ENCODE measurements around the gene EPC1.

The EPC1 gene

DNA sequence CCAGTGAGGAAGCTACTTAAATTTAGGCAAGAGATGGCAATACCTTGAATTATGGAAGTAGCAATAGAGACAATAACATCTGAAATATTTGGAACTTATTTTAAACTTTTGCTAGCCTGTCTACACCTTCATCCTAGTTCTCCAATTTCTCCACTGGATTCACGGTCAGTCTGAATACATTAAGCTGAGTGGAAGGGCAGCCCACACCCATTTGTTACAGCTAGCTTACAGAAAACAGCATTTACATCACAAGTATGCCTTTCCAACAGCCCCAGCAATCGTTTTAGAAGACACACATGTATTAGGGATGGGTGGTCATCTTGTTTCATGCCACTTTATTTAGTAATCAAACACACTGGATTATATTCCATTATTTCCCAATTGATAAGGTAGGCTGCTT, 16.7 kb downstream of the EPC1 start:
- peak; percentile 44 for FAIRE-seq
- TF ChIP-seq POLR2A (IDR thresholded peaks at IDR 0.05; ENCODE audit: low read depth, low read length) (no peak), POLR2AphosphoS5 (IDR thresholded peaks at IDR 0.05; ENCODE audit: low read depth, low read length) (no peak), TAF1 (IDR thresholded peaks at IDR 0.05; ENCODE audit: borderline replicate concordance, low read depth, low read length) (no peak)
- no peak for DNase-seq (ENCODE audit: insufficient read length)

DNA sequence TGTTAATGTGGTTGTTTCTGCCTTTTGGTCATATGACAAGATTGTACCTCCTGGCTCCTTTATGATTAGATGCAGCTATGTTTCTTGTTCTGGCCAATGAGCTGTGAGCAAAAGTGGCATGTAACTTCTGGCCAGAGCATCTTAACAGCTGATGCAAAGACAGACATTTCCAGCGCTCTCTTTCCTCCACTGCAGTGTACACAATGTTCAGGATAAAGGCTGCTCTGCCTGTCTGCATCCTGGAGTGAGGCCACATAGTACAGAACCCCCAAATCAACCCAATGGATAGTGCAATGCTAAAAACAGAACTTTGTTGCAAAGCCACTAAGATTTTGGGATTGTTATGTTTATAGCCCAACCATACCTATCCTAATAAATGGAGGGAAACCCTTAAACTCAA, 17.9 kb downstream of the EPC1 start:
- DNase-seq (ENCODE audit: insufficient read length) (no peak), FAIRE-seq (no peak)
- no peak for TF ChIP-seq POLR2A (IDR thresholded peaks at IDR 0.05; ENCODE audit: low read depth, low read length)
- TF ChIP-seq POLR2AphosphoS5 (IDR thresholded peaks at IDR 0.05; ENCODE audit: low read depth, low read length), result no peak
- no peak for TF ChIP-seq TAF1 (IDR thresholded peaks at IDR 0.05; ENCODE audit: borderline replicate concordance, low read depth, low read length)

DNA sequence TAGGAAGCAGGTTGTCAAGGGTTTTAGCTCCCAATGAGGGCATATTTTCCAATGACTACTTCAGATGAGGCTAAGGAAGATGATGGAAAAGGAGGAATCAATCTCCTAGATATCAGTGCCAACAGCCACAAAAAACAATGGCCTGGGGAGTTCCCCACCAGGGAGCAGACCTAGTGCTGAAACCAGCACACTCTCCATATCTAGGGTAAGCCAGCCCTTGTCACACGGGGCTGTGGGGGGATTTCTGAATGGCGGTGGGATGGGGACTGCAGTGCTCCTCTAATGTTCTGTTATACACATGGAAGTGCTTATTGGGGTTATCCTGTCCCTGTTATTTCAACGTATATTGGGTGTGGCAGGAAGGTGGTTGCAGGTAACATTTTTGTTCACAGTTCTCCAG, 18.5 kb downstream of the EPC1 start:
- TF ChIP-seq POLR2AphosphoS5 (IDR thresholded peaks at IDR 0.05; ENCODE audit: low read depth, low read length), result no peak
- no peak for TF ChIP-seq TAF1 (IDR thresholded peaks at IDR 0.05; ENCODE audit: borderline replicate concordance, low read depth, low read length)
- TF ChIP-seq POLR2A (IDR thresholded peaks at IDR 0.05; ENCODE audit: low read depth, low read length), result no peak
- DNase-seq (ENCODE audit: insufficient read length) (no peak), FAIRE-seq (peak; percentile 68)

DNA sequence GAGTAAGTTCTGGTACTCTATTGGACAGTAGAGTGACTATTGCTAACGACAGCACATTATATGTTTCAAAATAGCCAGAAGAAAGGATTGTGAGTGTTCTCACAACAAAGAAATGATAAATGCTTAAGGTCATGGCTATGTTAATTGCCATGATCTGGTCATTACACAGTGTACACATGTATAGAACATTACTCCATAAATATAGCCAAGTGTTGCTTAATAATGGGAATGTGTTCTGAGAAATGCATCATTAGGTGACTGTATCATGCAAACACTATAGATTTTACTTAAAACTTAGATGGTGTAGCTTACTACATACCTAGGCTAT, 19.6 kb downstream of the EPC1 start:
- DNase-seq (ENCODE audit: insufficient read length) (no peak), FAIRE-seq (peak; percentile 78)
- TF ChIP-seq TAF1 (IDR thresholded peaks at IDR 0.05; ENCODE audit: borderline replicate concordance, low read depth, low read length) (no peak), POLR2A (IDR thresholded peaks at IDR 0.05; ENCODE audit: low read depth, low read length) (no peak), POLR2AphosphoS5 (IDR thresholded peaks at IDR 0.05; ENCODE audit: low read depth, low read length) (no peak)

DNA sequence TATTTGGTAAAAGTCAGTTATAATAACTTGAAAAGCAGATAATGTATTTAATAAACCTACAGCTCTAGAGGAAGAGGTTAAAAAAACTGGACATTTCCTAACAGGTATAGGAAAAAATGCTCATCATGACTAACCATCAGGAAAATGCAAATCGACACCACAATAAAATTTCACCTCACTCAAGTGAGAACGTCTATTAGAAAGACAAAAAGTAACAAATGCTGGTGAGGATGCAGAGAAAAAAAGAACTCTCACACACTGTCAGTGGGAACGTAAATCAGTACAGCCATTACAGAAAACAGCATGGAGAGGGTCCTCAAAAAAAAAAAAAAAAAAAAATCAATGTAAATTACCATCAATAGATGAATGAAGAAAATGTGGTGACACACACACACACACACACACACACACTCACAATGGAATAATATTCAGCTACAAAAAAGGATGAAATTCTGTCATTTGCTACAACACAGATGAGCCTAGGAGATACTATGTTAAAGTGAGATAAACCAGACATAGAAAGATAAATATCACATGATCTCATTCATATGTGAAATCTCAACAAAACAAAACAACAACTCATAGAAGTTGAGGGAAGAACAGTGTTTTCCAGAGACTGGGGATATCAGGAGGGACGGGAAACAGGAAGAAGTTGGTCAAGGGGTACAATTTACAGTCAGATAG, 20.1 kb downstream of the EPC1 start:
- no peak for DNase-seq (ENCODE audit: insufficient read length)
- TF ChIP-seq POLR2AphosphoS5 (IDR thresholded peaks at IDR 0.05; ENCODE audit: low read depth, low read length) (no peak), TAF1 (IDR thresholded peaks at IDR 0.05; ENCODE audit: borderline replicate concordance, low read depth, low read length) (no peak), POLR2A (IDR thresholded peaks at IDR 0.05; ENCODE audit: low read depth, low read length) (no peak)
- no peak for FAIRE-seq

DNA sequence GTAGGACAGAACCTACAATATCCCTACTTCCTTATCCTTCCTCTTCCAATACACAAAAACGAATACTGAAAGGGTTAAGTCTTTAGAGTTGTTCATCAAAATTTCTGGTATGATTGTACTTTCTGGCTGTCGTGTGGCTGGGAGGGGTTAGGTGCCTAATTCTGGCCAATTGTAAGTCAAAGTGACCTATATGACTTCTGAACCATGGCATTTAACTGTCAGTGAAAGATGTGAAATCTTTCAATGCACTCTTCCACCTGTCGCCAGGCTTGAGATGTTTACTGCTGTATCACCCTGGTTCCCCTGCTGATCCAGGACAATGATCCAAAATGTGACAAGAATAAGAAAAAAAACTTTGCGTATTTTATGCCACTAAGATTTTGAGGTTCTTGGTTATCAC, 20.8 kb downstream of the EPC1 start:
- FAIRE-seq, result peak; percentile 50
- TF ChIP-seq POLR2A (IDR thresholded peaks at IDR 0.05; ENCODE audit: low read depth, low read length) (no peak), POLR2AphosphoS5 (IDR thresholded peaks at IDR 0.05; ENCODE audit: low read depth, low read length) (no peak), TAF1 (IDR thresholded peaks at IDR 0.05; ENCODE audit: borderline replicate concordance, low read depth, low read length) (no peak)
- DNase-seq (ENCODE audit: insufficient read length), result no peak

DNA sequence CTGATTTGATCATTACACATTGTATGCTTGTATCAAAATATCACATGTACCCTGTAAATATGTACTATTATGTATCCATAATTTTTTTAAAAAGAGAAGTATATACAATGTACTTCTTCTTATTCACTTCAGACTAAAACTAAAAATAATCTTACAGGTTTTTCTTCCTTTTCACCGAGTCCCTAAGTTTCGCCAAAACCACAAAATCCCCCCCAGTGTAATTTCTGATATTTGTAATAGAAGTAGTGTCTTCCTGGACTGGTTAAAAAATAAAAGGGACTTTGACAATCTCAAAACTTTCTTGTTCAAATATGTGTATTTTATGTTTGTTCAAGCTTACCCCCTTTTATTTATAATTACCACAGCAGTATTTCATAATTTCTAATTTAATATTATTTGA, 23.9 kb downstream of the EPC1 start:
- DNase-seq (ENCODE audit: insufficient read length), result no peak
- TF ChIP-seq POLR2A (IDR thresholded peaks at IDR 0.05; ENCODE audit: low read depth, low read length) (no peak), POLR2AphosphoS5 (IDR thresholded peaks at IDR 0.05; ENCODE audit: low read depth, low read length) (no peak), TAF1 (IDR thresholded peaks at IDR 0.05; ENCODE audit: borderline replicate concordance, low read depth, low read length) (no peak)
- no peak for FAIRE-seq

DNA sequence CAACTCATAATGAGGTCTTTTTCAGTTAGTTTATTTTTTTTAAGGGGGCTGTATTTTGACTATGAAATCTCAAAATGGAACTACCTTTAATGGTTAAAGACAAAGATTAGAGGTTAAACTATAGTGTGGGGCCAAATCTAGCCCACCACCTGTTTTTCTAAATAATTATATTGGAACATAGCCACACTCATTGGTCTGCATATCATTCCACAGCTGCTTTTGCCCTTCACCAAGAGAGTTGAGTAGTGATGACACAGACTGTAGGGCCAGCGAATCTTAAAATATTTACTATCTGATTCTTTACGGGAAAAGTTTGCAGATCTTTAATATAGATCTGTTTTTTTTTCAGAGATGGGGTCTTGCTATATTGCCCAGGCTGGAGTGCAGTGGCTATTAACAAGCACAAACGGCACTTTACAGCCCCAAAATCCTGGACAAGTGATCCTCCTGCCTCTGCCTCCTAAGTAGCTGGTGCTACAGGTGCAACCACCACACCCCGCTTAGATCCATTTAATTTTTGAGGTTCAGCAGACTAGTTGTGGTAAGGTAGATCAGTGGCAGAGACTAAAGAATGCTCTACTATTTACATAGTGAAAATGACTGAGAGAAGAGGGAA, 25.8 kb downstream of the EPC1 start:
- DNase-seq (ENCODE audit: insufficient read length) (no peak), FAIRE-seq (peak; percentile 75)
- TF ChIP-seq TAF1 (IDR thresholded peaks at IDR 0.05; ENCODE audit: borderline replicate concordance, low read depth, low read length), result no peak
- TF ChIP-seq POLR2A (IDR thresholded peaks at IDR 0.05; ENCODE audit: low read depth, low read length), result no peak
- TF ChIP-seq POLR2AphosphoS5 (IDR thresholded peaks at IDR 0.05; ENCODE audit: low read depth, low read length), result no peak

DNA sequence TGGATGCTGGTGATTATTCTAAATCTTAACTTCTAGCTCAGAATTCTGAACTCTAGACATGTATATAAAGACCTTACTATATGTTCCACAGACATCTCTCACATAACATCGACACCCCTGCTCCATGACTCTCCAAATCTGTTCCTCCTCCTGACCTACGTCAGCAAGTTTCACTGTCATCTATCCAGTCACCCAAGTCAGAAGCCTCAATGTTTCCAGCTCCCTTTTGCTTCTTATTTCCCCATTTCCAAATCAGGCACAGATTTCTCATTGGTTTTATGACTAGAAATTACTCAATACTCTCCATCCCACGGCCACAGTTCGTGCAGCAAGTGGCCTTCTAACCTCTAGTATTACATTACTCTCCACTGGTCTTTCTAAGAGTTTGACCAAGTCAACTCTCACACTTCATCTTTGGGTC, 28.5 kb downstream of the EPC1 start:
- 0 out of 2 replicates have a peak, but pooled peaks have one; percentile 3 for TF ChIP-seq TAF1 (IDR thresholded peaks at IDR 0.05; ENCODE audit: borderline replicate concordance, low read depth, low read length)
- no peak; the same call in 1 of the 2 replicates for TF ChIP-seq POLR2A (IDR thresholded peaks at IDR 0.05; ENCODE audit: low read depth, low read length)
- DNase-seq (ENCODE audit: insufficient read length) (peak; percentile 6), FAIRE-seq (peak; percentile 91)

DNA sequence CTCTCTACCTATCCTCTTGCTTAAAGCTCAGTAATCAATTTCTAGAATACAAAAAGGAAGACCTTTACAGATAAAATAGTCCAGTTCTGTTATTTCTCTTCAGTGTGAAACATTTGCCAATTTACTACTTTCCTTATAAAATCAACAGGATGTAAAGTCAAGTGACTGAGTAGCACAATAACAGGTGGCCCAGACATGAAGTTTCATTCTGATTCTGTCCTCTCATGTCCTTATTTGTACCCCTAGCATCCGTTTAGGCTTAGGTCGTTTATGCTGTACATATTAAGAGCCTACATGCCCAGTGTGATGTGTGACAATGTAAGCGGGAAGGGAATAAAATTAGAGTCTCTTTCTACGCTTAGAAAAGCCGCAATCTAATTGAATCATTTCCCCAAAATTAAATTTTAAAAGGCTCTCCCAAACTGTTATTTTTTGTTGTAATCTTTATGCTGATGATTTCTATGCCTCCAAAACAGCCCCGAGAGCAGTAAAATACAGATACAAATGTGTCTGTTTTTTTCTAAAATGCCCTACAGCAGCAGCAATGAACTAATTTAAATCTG, 29.1 kb downstream of the EPC1 start:
- peak; percentile 22 for DNase-seq (ENCODE audit: insufficient read length)
- 0 out of 2 replicates have a peak, but pooled peaks have one; percentile 34 for TF ChIP-seq POLR2A (IDR thresholded peaks at IDR 0.05; ENCODE audit: low read depth, low read length)
- no peak for TF ChIP-seq POLR2AphosphoS5 (IDR thresholded peaks at IDR 0.05; ENCODE audit: low read depth, low read length)
- peak; percentile 99 for FAIRE-seq

DNA sequence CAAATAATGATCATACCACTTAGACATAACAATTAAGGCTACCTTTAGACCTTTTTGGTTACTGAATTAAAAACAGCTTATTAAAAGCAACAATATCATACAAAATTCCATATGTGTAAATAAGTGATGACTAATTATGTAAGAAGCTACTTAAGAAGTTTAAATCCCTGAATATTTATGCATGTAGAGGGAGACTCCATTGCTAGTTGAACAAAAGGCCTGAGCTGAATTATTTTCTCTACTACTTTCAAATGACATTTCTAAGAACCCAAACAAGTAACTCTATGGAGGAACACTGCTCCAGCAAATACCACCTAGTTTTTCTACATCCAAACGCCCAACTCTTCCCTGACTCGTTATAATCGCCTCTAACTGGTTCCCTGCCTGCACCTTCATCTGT, 31.5 kb downstream of the EPC1 start:
- no peak for FAIRE-seq
- TF ChIP-seq POLR2A (IDR thresholded peaks at IDR 0.05; ENCODE audit: low read depth, low read length) (no peak), TAF1 (IDR thresholded peaks at IDR 0.05; ENCODE audit: borderline replicate concordance, low read depth, low read length) (no peak), POLR2AphosphoS5 (IDR thresholded peaks at IDR 0.05; ENCODE audit: low read depth, low read length) (no peak)
- DNase-seq (ENCODE audit: insufficient read length), result no peak

DNA sequence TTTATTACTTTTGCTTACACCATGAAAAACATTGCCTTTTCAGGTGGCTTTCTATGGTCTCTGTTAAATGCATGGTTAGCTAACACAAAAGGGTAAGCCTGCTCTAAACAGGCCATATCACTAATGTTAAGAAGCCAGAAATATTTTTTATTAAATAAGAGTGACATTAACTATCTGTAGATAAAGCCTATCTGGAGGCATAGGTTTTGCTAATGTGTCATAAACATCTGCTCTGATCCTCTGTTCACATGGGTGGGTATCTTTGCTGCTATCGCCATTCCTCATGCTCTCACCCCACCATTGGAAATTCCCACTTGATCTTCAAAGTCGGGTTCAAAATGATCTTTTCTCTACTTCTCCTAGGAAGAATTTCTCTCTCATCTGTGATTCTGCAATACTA, 32.4 kb downstream of the EPC1 start:
- no peak for DNase-seq (ENCODE audit: insufficient read length)
- FAIRE-seq, result peak; percentile 5
- TF ChIP-seq TAF1 (IDR thresholded peaks at IDR 0.05; ENCODE audit: borderline replicate concordance, low read depth, low read length) (no peak), POLR2A (IDR thresholded peaks at IDR 0.05; ENCODE audit: low read depth, low read length) (no peak), POLR2AphosphoS5 (IDR thresholded peaks at IDR 0.05; ENCODE audit: low read depth, low read length) (no peak)

Data from GM12892 (cell line).